Chondrocyte (in vitro differentiated cells): Measurements from ENCODE around the gene CFB. TPM values are rescaled to one million over a fixed set of nuclear protein-coding genes. Genes with fewer than 3 reads are reported as not detected.
"Not testable (repeated sequence)": the region's sequence is repeated elsewhere in the genome, so short reads cannot be mapped to it uniquely, and the experiment has no call there.

ENCODE experiments used
- DNase-seq: peaks from one replicate; pipeline ENCODE4 v3.0.0; 2021; ENCODE audit warnings: mixed read lengths, low spot score
- H3K27ac Mint-ChIP-seq: one replicate; pipeline ENCODE4 v1.8.0; 2021; ENCODE audit warnings: mild to moderate bottlenecking, moderate library complexity, mixed read lengths; ENCODE audit not compliant: unreplicated experiment
- H3K27me3 Mint-ChIP-seq: 2 replicates; pipeline ENCODE4 v1.8.0; 2021; ENCODE audit warnings: low read depth, mixed read lengths
- H3K36me3 Mint-ChIP-seq: 2 replicates; pipeline ENCODE4 v1.8.0; 2021; ENCODE audit warnings: low read depth, mixed read lengths
- H3K4me1 Mint-ChIP-seq: 2 replicates; pipeline ENCODE4 v1.8.0; 2021; ENCODE audit warnings: low read depth, mild to moderate bottlenecking, mixed read lengths
- H3K4me3 Mint-ChIP-seq: one replicate; pipeline ENCODE4 v1.8.0; 2021; ENCODE audit warnings: mild to moderate bottlenecking, moderate library complexity, mixed read lengths; ENCODE audit not compliant: unreplicated experiment
- H3K9me3 Mint-ChIP-seq: 2 replicates; pipeline ENCODE4 v1.8.0; 2021; ENCODE audit warnings: low read depth, mixed read lengths
- microRNA-seq: library from miRNA; unstranded; fragments of <30 nt; microRNA quantifications from one replicate; pipeline ENCODE4 v1.2.0, GENCODE V29; 2020; ENCODE audit warnings: borderline number of aligned reads
- total RNA-seq: library from RNA; stranded (reverse); gene quantifications from 3 replicates; pipeline ENCODE4 v1.2.1, GENCODE V29; 2021

Gene CFB
- total RNA-seq, 1 donor from 2014 or later = 3.2 TPM

DNA sequence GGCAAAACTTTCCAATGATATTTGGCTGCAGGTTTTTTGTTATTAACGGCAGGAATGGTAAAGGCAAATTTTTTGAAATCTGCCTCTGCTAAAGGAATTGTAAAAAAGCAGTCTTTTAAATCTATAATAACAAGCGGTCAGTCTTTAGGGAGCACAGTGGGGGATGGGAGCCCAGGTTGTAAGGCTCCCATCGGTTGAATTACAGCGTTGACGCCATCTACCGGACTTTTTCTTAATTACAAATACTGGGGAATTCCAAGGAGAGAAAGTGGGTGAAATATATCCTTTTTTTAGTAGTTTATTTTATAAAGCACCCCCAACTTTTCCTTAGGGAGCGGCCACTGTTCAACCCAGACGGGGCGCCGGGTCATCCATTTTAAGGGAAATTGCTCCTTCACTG, 43.5 kb downstream of the CFB start:
- H3K27me3 Mint-ChIP-seq, H3K9me3 Mint-ChIP-seq, H3K36me3 Mint-ChIP-seq, H3K4me1 Mint-ChIP-seq, DNase-seq, H3K27ac Mint-ChIP-seq, H3K4me3 Mint-ChIP-seq: not testable (repeated sequence)

- DNase-seq = not testable (repeated sequence)
Observed at GRCh38 chr6:31994421-31994820, 48.5 kb downstream of the CFB start.

DNA sequence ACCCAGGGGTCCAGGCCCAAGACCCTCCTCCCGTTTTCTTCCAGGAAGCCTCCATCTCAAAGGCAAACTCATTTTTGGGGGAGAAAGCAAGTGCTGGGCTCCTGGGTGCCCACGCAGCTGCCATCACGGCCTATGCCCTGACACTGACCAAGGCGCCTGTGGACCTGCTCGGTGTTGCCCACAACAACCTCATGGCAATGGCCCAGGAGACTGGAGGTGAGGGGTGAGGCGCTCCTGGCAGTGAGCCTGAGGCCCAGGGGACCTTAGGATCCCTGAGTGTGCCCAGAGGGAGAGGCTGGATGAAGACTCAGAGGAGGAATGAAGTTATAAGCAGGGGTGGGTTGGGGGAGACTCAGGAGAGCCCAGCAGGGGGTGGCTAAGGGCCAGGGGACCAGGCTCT, 50.5 kb downstream of the CFB start:
- not testable (repeated sequence) for H3K4me3 Mint-ChIP-seq, H3K27ac Mint-ChIP-seq

More at GRCh38 chr6:31994421-31994820, 48.5 kb downstream of the CFB start:
- not testable (repeated sequence) for H3K4me3 Mint-ChIP-seq, H3K4me1 Mint-ChIP-seq, H3K27me3 Mint-ChIP-seq, H3K36me3 Mint-ChIP-seq, H3K27ac Mint-ChIP-seq, H3K9me3 Mint-ChIP-seq

More for the DNA sequence above, 50.5 kb downstream of the CFB start:
- not testable (repeated sequence) for H3K4me1 Mint-ChIP-seq, DNase-seq, H3K36me3 Mint-ChIP-seq, H3K9me3 Mint-ChIP-seq, H3K27me3 Mint-ChIP-seq

Small RNA genes lying within 50 kb of the gene (microRNA-seq; reads per million reads assigned to microRNA genes)
- not detected for gene MIR1236

Other genes starting within 250 kb of the CFB start
- 27.8 to 33.9 TPM (median 32.3 TPM) in 3 replicates for gene ABHD16A, start 242.8 kb upstream of the CFB start, total RNA-seq
- gene LY6G6F, start 239.2 kb upstream of the CFB start, total RNA-seq = not detected in 3 replicates
- gene LY6G6D, start 230.7 kb upstream of the CFB start, total RNA-seq = not detected in 3 replicates
- gene LY6G6C, start 224.3 kb upstream of the CFB start, total RNA-seq = 0.30 TPM in 1 of 3 replicates, not detected in the others
- not detected in 3 replicates for gene MPIG6B, start 222.7 kb upstream of the CFB start, total RNA-seq
- 66.4 to 99.6 TPM (median 95.7 TPM) in 3 replicates for gene DDAH2, start 216.8 kb upstream of the CFB start, total RNA-seq
- 256 to 328 TPM (median 317 TPM) in 3 replicates for gene CLIC1, start 209.6 kb upstream of the CFB start, total RNA-seq
- gene MSH5, start 206.1 kb upstream of the CFB start, total RNA-seq = 8.4 to 17.4 TPM (median 9.4 TPM) in 3 replicates
- 1.3 to 2.4 TPM (median 1.4 TPM) in 3 replicates for gene SAPCD1, start 183.4 kb upstream of the CFB start, total RNA-seq
- 0.15 to 0.62 TPM (median 0.17 TPM) in 3 replicates for gene VWA7, start 168.8 kb upstream of the CFB start, total RNA-seq
- gene VARS1, start 150.3 kb upstream of the CFB start, total RNA-seq = 71.1 to 101 TPM (median 71.9 TPM) in 3 replicates
- gene LSM2, start 139.1 kb upstream of the CFB start, total RNA-seq = 35.0 to 42.5 TPM (median 35.7 TPM) in 3 replicates
- 0.89 to 1.5 TPM (median 1.00 TPM) in 3 replicates for gene HSPA1L, start 130.8 kb upstream of the CFB start, total RNA-seq
- gene HSPA1A, start 130.6 kb upstream of the CFB start, total RNA-seq = 23.0 to 46.3 TPM (median 46.2 TPM) in 3 replicates
- 46.8 to 57.9 TPM (median 50.4 TPM) in 3 replicates for gene HSPA1B, start 118.4 kb upstream of the CFB start, total RNA-seq
- 63.8 to 67.5 TPM (median 64.2 TPM) in 3 replicates for gene NEU1, start 83.3 kb upstream of the CFB start, total RNA-seq
- not detected in 3 replicates for gene SLC44A4, start 67.1 kb upstream of the CFB start, total RNA-seq
- 37.7 to 53.0 TPM (median 40.0 TPM) in 3 replicates for gene EHMT2, start 48.4 kb upstream of the CFB start, total RNA-seq
- 6.3 to 7.6 TPM (median 6.7 TPM) in 3 replicates for gene ZBTB12, start 44.0 kb upstream of the CFB start, total RNA-seq
- gene C2, start 18.4 kb upstream of the CFB start, total RNA-seq = 0.52 to 1.5 TPM (median 0.56 TPM) in 3 replicates
- 43.5 to 59.3 TPM (median 50.6 TPM) in 3 replicates for gene NELFE, start 12.9 kb downstream of the CFB start, total RNA-seq
- gene SKIC2, start 13.1 kb downstream of the CFB start, total RNA-seq = 56.9 to 85.6 TPM (median 61.2 TPM) in 3 replicates
- 15.8 to 25.9 TPM (median 19.3 TPM) in 3 replicates for gene DXO, start 26.0 kb downstream of the CFB start, total RNA-seq
- gene C4A, start 36.0 kb downstream of the CFB start, total RNA-seq = 7.2 to 13.3 TPM (median 10.5 TPM) in 3 replicates
- 7.3 to 10.3 TPM (median 9.6 TPM) in 3 replicates for gene C4B, start 68.7 kb downstream of the CFB start, total RNA-seq
- gene CYP21A2, start 92.3 kb downstream of the CFB start, total RNA-seq = 0.30 to 0.68 TPM (median 0.41 TPM) in 3 replicates
- 1.9 to 2.9 TPM (median 2.3 TPM) in 3 replicates for gene TNXB, start 163.2 kb downstream of the CFB start, total RNA-seq
- 68.0 to 86.5 TPM (median 68.7 TPM) in 3 replicates for gene ATF6B, start 182.2 kb downstream of the CFB start, total RNA-seq
- 4.3 to 6.3 TPM (median 4.9 TPM) in 3 replicates for gene FKBPL, start 184.2 kb downstream of the CFB start, total RNA-seq
- gene PRRT1, start 205.8 kb downstream of the CFB start, total RNA-seq = 0.73 to 1.6 TPM (median 1.3 TPM) in 3 replicates
- 35.6 to 37.9 TPM (median 35.8 TPM) in 3 replicates for gene PPT2, start 208.0 kb downstream of the CFB start, total RNA-seq
- gene EGFL8, start 218.5 kb downstream of the CFB start, total RNA-seq = 14.3 to 16.3 TPM (median 15.4 TPM) in 3 replicates
- gene AGPAT1, start 230.0 kb downstream of the CFB start, total RNA-seq = 66.7 to 77.2 TPM (median 67.0 TPM) in 3 replicates
- 45.2 to 48.0 TPM (median 45.2 TPM) in 3 replicates for gene RNF5, start 232.3 kb downstream of the CFB start, total RNA-seq
- 2.6 to 4.9 TPM (median 3.6 TPM) in 3 replicates for gene AGER, start 238.2 kb downstream of the CFB start, total RNA-seq
- gene PBX2, start 244.1 kb downstream of the CFB start, total RNA-seq = 58.6 to 66.5 TPM (median 66.3 TPM) in 3 replicates
- 3.6 to 5.6 TPM (median 5.4 TPM) in 3 replicates for gene GPSM3, start 246.5 kb downstream of the CFB start, total RNA-seq